GM12892 (cell line): ENCODE data around the gene ADAM30.

Experiments
- POLR2A ChIP-seq: IDR thresholded peaks from 2 replicates; pipeline ENCODE4 v1.6.1; 2011; ENCODE audit warnings: low read depth, low read length, control low read depth
- POLR2AphosphoS5 ChIP-seq: IDR thresholded peaks from 2 replicates; pipeline ENCODE4 v1.6.1; 2011; ENCODE audit warnings: low read depth, low read length, control low read depth
- TAF1 ChIP-seq: IDR thresholded peaks from 2 replicates; pipeline ENCODE4 v1.6.1; 2011; ENCODE audit warnings: low read depth, mild to moderate bottlenecking, control low read depth, low read length, borderline replicate concordance

DNA sequence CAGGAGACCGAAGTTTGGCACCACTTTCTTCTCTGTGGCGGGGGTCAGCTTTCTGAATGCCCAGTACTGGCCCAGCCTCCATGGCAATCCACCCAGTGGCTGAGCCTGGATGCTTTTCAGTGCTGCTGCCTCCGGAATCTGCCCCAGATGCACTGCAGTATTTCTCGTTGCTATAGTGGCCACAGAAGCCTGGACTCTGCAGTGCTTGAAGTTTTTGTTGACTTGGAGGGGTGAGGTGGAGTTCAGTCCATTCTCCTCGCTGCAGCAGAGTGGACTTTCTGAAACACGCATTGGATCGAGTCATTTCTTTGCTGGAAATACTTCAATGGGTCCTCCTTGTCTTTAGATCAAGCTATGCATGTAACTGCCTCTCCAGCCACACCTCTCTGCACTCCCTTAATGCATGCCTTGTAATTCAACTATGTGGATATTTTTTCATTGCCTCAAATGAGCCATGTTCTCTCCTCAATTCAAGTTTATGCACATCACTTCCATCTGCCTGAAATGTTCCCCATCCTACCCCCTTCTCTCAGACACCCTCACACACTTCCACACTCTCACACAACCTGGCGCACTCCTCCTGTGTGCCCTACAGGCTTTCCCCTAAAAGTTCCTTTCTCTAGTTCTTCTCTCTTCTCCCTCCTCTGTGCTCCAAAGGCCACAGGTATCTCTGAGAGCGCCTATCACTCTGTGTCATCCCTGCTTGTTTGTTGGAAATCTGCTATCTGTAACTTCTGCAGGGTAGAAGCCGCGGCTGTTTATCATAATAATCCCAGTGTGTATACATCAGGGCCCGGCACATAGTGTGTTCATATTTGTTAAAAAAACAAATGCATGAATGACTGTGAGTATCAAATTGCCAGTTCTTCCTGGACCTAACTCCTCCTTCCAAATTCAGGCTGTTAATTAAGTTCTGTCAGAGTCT is 16.5 kb downstream of the ADAM30 start:
- TF ChIP-seq POLR2AphosphoS5 (no peak), POLR2A (no peak), TAF1 (no peak)
